Kidney capillary endothelial cell (primary cell): ENCODE results near the gene LAMA5.

Experiments used
- DNase-seq: peaks from one replicate; pipeline ENCODE4 v3.0.0-alpha.2; 2018; ENCODE audit warnings: low spot score

The LAMA5 gene

DNA sequence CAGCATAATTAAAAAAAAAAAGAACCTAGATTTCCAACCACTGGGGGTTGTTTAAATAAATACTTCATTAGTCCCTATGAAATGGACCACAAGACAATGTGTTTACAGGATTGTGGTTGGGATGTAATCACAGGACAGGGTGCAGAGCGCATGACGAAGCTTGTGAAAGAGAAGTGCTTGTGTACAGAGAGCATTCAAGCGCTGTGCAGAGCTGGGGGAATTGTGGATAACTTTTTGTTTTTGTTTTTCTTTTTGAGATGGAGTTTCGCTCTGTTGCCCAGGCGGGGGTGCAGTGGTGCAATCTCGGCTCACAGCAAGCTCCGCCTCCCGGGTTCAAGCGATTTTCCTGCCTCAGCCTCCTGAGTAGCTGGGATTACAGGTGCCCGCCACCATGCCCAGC, 22.3 kb downstream of the LAMA5 start:
- DNase-seq, result no peak

- DNase-seq, result no peak
Measured at GRCh38 chr20:62344092-62344491, 23.0 kb downstream of the LAMA5 start.

GRCh38 chr20:62342910-62343309, 24.2 kb downstream of the LAMA5 start:
- no peak for DNase-seq

GRCh38 chr20:62339647-62340062, 27.5 kb downstream of the LAMA5 start:
- DNase-seq, result no peak

GRCh38 chr20:62338294-62338620, 28.9 kb downstream of the LAMA5 start:
- no peak for DNase-seq

DNA sequence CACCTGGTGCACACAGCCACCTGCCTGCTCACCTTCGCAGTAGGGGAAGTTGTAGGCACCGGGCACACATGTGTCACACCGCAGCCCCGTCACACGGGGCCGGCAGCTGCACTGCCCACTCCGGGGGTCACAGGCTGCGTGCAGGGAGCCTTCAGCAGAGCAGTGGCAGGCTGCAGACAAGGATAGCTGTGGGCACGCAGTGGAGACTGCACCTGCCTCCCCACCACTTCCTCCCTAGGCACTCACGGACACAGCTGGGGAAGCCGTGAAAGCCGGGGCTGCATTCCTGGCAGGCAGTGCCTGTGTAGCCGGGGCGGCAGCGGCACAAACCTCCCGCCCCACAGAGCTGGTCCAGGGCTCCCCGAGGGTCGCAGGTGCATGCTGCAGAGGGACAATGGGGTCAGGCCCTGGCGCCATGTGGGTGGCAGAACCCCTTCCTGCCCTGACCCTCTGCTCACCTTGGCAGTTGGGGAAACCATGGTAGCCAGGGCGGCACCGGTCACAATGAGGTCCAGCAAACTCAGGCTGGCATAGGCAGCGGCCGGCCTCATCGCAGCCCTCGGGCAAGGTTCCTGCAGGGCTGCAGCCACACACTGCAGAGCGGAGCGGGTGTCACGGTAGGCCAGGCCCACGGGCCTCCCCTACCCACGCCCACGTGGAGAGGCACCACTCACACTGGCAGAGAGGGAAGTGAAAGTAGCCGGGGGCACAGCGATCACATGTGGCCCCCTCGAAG, 29.4 kb downstream of the LAMA5 start:
- DNase-seq, result no peak

GRCh38 chr20:62336775-62337557, 30.1 kb downstream of the LAMA5 start:
- no peak for DNase-seq

- DNase-seq, result no peak
Measured at GRCh38 chr20:62336329-62336728, 30.8 kb downstream of the LAMA5 start.

DNA sequence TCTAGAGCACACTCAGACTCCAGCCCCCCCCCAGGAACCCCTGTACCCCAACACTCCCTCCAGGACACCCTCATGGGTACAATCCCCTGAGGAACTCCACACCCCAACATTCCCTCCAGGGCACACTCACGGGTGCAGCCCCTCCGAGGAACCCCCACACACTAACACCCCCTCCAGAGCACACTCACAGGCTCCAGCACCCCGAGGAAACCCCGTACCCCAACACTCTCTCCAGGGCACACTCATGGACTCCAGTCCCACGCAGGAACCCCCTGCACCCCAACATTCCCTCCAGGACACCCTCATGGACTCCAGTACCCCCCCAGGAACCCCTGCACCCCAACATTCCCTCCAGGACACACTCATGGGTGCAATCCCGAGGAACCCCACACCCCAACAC, 31.6 kb downstream of the LAMA5 start:
- DNase-seq, result no peak

DNA sequence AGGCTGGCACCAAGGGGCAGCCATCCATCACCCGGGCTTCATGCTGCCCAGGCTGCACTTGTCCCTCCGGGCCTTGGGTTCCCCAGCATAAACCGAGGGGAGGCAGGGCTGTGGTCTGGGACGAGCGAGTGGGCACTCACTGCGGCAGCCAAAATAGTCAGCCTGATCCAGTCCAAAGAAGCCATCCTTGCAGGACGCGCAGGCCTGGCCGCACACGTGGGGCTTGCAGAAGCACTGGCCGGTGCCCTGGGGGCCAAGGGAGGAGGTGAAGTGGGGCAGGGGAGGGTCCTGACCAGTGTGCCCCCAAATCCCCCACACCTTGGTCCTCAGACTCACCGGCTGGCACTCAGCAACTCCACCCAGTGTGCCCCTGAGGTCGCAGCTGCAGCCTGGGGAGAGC, 32.2 kb downstream of the LAMA5 start:
- no peak for DNase-seq

DNA sequence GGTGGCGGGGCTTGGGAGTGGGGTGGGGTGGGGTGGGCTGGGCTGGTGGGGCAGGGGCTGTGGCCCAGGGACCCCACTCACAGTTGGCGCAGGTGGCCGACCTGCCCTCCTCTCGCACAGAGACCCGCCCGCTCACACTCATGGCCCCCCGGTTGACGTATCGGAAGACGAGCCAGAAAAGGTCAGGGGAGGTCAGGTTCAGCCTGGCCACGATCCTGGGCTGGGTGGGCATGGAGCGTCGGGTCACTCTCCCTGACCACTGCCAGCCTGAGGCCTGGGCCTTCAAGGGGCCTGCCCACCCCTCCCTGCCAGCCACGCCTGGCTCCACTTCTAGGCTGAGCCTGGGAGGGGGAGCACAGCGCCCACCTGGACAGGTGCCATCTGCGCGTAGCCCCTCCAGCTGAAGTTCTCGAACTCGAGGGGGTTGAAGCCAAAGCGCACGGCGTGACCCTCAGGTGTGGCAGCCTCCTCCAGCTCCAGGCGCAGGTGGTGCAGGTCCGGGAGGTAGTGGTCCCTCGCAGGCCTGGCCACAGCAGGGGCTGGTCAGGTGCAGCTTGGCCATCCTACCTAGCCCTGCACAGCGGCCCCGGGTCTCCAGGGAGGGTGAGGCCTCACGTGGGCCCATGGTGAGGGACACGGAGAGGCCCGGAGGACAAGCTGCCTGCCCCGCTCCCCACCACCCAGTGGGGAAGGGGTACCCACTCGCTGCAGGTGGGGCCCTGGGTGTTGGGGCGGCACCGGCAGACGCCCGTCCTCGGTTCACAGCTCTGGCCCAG, 33.1 kb downstream of the LAMA5 start:
- DNase-seq, result no peak

DNA sequence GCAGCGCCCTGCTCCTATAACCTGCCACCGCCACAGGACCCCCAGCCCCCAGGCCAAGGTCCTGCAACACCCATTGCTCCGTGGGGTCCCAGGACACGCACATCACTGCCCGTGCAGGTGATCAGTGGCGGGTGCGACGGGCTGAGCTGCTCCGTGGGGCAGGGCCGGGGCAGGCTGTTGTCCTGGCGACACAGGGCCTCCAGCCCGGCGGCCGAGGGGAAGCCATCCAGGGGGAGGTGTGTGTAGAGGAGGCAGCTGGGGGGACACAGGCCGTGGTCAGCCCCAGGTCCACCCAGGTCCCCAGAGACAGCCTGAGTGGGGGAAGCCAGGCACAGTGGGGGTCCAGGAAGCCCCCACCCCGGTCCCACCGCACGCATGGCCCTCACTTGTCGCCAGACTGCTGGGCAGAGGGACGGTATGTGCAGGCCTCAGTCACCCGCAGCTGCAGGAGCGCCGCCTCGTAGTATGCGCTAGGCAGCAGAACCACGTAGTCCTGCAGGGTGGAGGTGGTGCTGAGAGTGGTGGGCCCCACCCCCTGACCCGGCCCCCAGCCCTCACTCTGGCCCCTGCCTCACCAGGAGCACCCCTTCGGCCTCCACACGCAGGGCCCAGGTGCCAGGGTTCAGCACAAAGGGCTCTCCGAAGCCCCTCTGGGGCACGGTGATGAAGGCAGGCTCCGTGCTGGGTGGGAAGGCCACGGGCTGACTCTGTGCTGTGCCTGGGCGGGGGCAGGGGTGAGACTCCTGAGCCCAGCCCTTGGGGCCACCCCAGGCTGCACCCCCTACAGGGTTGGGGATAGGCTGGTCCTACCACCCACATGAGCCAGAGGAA, 33.9 kb downstream of the LAMA5 start:
- no peak for DNase-seq

GRCh38 chr20:62332421-62332820, 34.7 kb downstream of the LAMA5 start:
- DNase-seq, result no peak

- DNase-seq, result no peak
Measured at GRCh38 chr20:62331347-62331746, 35.8 kb downstream of the LAMA5 start.

- no peak for DNase-seq
Measured at GRCh38 chr20:62330576-62331317, 36.4 kb downstream of the LAMA5 start.

DNA sequence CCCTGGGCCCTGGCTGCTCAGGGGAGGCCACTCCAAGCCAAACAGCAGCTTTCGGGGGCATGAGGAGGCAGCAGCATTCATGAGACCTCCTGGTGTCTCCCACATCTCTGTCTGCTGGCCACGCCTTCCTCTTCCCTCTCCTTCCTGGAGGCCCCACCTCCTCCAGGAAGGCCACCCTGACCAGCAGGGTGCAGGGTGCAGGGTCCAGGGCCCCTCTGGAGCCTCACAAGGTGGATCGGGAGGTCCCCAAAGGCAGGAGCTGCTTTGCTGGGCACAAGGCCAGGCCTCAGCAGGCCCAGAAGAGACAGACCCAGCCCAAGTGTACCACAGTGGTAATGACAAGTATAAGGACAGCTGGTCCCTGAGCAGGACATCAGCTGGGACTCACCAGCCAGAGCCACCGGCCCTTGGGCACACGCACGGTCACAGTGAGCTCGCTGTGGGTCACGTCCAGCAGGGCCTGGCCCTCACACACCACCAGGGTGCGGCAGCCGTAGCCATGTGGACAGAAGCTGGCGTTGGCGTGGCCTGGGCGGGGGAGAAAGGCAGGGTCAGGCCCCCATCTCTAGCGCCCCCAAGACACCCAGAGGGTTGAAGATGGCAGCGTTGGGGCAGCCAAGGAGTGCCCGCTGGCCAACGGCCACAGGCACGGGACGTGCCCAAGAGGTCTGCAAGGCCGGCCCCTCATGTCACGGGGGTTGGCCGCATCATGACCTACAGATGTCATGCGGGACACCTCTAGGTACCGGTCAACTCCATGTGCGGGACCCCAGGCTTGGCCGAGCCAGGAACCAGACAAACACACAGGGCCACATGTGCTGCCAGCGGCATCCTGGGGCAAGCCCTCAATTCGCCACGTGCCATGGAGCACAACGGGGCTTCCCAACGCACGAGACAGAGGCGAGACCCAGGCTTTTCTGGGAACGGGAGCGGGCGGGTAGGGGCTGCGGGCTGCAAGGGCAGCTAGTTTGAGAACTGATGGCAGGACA, 37.4 kb downstream of the LAMA5 start:
- DNase-seq, result no peak

GRCh38 chr20:62328684-62329388, 38.3 kb downstream of the LAMA5 start:
- no peak for DNase-seq

- DNase-seq, result no peak
Measured at GRCh38 chr20:62327726-62328495, 39.2 kb downstream of the LAMA5 start.
